Activated CD4-positive, alpha-beta T cell treated with anti-CD3 and anti-CD28 coated beads, Interleukin-2, amount 10 ng/mL, durations not matched to agents 7 days and 5 days (primary cell): ENCODE results near the gene GINS2. TPM values are rescaled to one million over a fixed set of nuclear protein-coding genes. Genes with fewer than 3 reads are reported as not detected.

Source experiments
- CTCF ChIA-PET: fragments of 350-600 bp; sonication (Branson Sonifier 250); formaldehyde crosslinking; loops from one replicate; lab custom pipeline; 2021; ENCODE audit warnings: antibody characterized with exemption; lab: Charles Lee
- POLR2A ChIA-PET: fragments of 350-600 bp; sonication (Branson Sonifier 250); formaldehyde crosslinking; loops from one replicate; lab custom pipeline; 2021; ENCODE audit warnings: antibody characterized with exemption; lab: Charles Lee
- DNase-seq: peaks from one replicate; pipeline ENCODE4 v3.0.0-alpha.2; 2020
- H3K27ac Mint-ChIP-seq: one replicate; pipeline ENCODE4 v1.8.0; 2021; ENCODE audit warnings: mild to moderate bottlenecking, moderate library complexity, mixed read lengths
- H3K27me3 Mint-ChIP-seq: one replicate; pipeline ENCODE4 v1.8.0; 2021; ENCODE audit warnings: mixed read lengths
- H3K36me3 Mint-ChIP-seq: one replicate; pipeline ENCODE4 v1.8.0; 2021; ENCODE audit warnings: low read depth, mixed read lengths
- H3K4me1 Mint-ChIP-seq: one replicate; pipeline ENCODE4 v1.8.0; 2021; ENCODE audit warnings: mixed read lengths
- H3K4me3 Mint-ChIP-seq: one replicate; pipeline ENCODE4 v1.8.0; 2021; ENCODE audit warnings: mild to moderate bottlenecking, moderate library complexity, mixed read lengths
- H3K9me3 Mint-ChIP-seq: one replicate; pipeline ENCODE4 v1.8.0; 2021; ENCODE audit warnings: mixed read lengths
- total RNA-seq, 2 experiments: library from RNA; stranded (reverse); gene quantifications; one replicate each; pipeline ENCODE4 v1.2.3, GENCODE V29; 2021

Gene GINS2
- total RNA-seq, 2 experiments from 2014 or later, result 49.3 to 50.0 TPM

DNA sequence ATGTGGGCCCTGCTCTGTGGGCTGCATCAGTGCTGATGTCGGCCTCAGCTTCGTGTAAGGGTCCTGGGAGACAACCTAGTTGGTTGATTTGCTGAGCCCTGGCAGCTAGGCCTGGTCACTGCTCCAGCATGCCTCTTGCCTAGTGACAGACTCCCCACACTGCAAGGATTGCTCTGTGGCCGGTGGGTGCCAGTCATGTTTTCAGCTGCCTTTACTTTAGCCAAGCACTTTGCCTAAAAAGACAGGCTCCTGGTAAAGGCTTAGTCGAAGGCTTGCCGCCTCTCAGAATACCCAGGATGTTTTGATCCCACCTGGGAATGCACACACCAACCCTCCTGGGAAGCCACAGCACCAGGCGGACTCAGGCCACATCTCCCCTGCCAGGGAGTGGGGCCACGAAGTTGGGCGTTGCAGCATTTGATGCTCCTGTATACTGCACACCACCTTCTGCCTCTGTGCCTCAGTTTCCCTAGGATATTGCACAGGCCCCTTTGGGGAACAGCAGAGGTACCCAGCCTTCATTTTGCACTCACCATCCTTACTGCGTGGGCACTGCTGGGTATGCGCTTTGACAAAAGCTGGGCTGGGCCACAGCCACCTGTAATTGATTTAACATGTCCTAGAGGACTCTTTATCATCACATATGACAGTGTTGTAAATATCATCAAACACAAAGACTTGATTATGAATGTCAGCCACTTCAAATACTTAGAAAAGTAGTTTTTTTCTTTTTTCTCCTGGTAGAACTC, 19.9 kb downstream of the GINS2 start:
- DNase-seq, result no peak
- Mint-ChIP-seq H3K27me3 (no peaks in the 10 kb centered on the region), H3K4me3 (no peak overlapping the region), H3K27ac (no peak overlapping the region), H3K36me3 (peaks cover 32% of the 10 kb centered on the region), H3K4me1 (no peaks in the 10 kb centered on the region), H3K9me3 (no peaks in the 10 kb centered on the region)
- ChIA-PET CTCF (no interaction called here), POLR2A (no interaction called here)

DNA sequence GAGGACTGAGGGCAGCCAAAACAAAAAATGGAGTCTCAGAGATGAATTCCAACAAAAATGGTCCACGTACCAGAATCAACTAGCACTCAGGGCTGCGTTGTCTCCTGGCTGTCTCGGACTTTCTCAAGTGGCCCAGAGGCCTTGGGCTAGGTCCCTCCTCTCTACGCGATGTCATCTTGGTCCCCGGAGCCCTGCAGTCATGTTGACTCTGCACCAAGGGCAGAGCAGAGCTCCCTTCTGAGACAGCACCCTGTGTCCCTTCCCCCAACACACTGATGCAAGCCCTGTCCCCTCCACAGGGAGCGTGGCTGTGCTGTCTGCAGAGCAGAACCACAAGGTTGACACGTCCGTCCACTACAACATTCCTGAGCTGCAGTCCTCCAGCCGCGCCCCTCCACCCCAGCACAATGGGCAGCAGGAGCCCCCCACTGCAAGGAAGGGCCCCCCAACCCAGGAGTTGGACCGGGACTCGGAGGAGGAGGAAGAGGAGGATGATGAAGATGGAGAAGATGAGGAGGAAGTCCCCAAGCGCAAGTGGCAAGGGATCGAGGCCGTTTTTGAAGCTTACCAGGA, 20.8 kb downstream of the GINS2 start:
- no peaks in the 10 kb centered on the region for H3K4me1 Mint-ChIP-seq
- POLR2A ChIA-PET, result no interaction called here
- no peaks in the 10 kb centered on the region for H3K9me3 Mint-ChIP-seq
- H3K36me3 Mint-ChIP-seq, result peaks cover 31% of the 10 kb centered on the region
- CTCF ChIA-PET, result no interaction called here
- H3K27me3 Mint-ChIP-seq, result no peaks in the 10 kb centered on the region
- DNase-seq, result no peak
- H3K4me3 Mint-ChIP-seq, result no peak overlapping the region
- H3K27ac Mint-ChIP-seq, result no peak overlapping the region

DNA sequence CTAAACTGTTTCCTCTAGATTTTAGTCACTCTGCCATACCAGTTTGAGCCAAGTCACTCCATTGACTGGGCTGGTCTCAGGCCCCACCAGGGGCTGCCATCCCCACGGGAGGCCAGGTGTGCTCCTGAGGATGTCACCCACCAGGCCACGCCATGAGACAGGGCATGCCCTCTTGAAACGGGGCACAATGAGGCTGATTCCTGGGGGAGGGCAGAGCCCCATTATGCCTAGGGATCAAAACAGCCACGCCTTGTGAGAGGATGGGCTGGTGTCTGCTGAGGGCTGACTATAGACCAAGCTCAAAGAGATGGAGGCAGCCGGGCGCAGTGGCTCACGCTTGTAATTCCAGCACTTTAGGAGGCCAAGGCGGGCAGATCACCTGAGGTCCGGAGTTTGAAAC, 21.5 kb downstream of the GINS2 start:
- H3K27me3 Mint-ChIP-seq, result no peaks in the 10 kb centered on the region
- H3K4me3 Mint-ChIP-seq, result no peak overlapping the region
- H3K4me1 Mint-ChIP-seq, result no peaks in the 10 kb centered on the region
- H3K27ac Mint-ChIP-seq, result no peak overlapping the region
- H3K9me3 Mint-ChIP-seq, result no peaks in the 10 kb centered on the region
- H3K36me3 Mint-ChIP-seq, result peaks cover 26% of the 10 kb centered on the region
- POLR2A ChIA-PET, result no interaction called here
- DNase-seq, result no peak
- CTCF ChIA-PET, result interaction anchor here (0.6 kb wide), 1 partner anchor 395 kb away, joined by 3 read pairs; no protein-coding TSS in a partner anchor

GRCh38 chr16:85665929-85666328, 22.8 kb downstream of the GINS2 start:
- Mint-ChIP-seq H3K27me3 (no peaks in the 10 kb centered on the region), H3K9me3 (no peaks in the 10 kb centered on the region), H3K36me3 (peaks cover 24% of the 10 kb centered on the region), H3K27ac (no peak overlapping the region), H3K4me3 (no peak overlapping the region), H3K4me1 (no peaks in the 10 kb centered on the region)
- ChIA-PET CTCF (interaction anchor here (0.8 kb wide), 1 partner anchor 50 kb away, joined by 3 read pairs; no protein-coding TSS in a partner anchor), POLR2A (no interaction called here)
- DNase-seq, result no peak

- ChIA-PET CTCF (no interaction called here), POLR2A (no interaction called here)
- H3K9me3 Mint-ChIP-seq, result no peaks in the 10 kb centered on the region
- H3K27ac Mint-ChIP-seq, result no peak overlapping the region
- no peak overlapping the region for H3K4me3 Mint-ChIP-seq
- H3K27me3 Mint-ChIP-seq, result no peaks in the 10 kb centered on the region
- H3K36me3 Mint-ChIP-seq, result peaks cover 20% of the 10 kb centered on the region
- DNase-seq, result no peak
- H3K4me1 Mint-ChIP-seq, result no peaks in the 10 kb centered on the region
Measured at GRCh38 chr16:85665373-85665740, 23.4 kb downstream of the GINS2 start.

GRCh38 chr16:85664580-85665372, 24.0 kb downstream of the GINS2 start:
- DNase-seq, result no peak
- ChIA-PET CTCF (no interaction called here), POLR2A (no interaction called here)
- Mint-ChIP-seq H3K4me3 (no peak overlapping the region), H3K27ac (peak overlapping the region; percentile 46), H3K4me1 (no peaks in the 10 kb centered on the region), H3K36me3 (peaks cover 17% of the 10 kb centered on the region), H3K27me3 (no peaks in the 10 kb centered on the region), H3K9me3 (no peaks in the 10 kb centered on the region)

DNA sequence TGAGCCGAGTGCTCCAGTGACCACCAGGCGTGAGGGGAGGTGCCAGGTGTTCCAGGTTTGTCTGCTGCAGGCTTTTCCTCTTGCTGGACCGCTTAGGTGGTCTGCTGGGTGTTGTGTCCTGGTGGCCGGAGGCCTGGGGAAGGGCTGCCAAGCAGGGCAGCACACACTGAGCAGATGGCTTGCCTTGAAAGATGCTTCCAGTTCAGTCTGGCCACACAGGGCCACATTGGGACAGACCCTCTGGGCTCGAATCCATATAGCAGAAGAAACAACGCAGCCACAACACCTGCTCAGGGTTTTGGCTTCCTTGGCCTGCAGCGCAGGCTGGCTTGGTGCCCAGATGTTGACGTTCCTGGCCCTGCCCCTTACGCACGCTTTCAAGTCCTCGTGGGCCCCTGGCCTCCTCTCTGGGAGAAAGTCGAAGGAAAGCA, 24.8 kb downstream of the GINS2 start:
- DNase-seq, result no peak
- ChIA-PET POLR2A (no interaction called here), CTCF (no interaction called here)
- H3K27me3 Mint-ChIP-seq, result no peaks in the 10 kb centered on the region
- no peaks in the 10 kb centered on the region for H3K4me1 Mint-ChIP-seq
- peaks cover 16% of the 10 kb centered on the region for H3K36me3 Mint-ChIP-seq
- no peaks in the 10 kb centered on the region for H3K9me3 Mint-ChIP-seq
- H3K4me3 Mint-ChIP-seq, result no peak overlapping the region
- H3K27ac Mint-ChIP-seq, result no peak overlapping the region

DNA sequence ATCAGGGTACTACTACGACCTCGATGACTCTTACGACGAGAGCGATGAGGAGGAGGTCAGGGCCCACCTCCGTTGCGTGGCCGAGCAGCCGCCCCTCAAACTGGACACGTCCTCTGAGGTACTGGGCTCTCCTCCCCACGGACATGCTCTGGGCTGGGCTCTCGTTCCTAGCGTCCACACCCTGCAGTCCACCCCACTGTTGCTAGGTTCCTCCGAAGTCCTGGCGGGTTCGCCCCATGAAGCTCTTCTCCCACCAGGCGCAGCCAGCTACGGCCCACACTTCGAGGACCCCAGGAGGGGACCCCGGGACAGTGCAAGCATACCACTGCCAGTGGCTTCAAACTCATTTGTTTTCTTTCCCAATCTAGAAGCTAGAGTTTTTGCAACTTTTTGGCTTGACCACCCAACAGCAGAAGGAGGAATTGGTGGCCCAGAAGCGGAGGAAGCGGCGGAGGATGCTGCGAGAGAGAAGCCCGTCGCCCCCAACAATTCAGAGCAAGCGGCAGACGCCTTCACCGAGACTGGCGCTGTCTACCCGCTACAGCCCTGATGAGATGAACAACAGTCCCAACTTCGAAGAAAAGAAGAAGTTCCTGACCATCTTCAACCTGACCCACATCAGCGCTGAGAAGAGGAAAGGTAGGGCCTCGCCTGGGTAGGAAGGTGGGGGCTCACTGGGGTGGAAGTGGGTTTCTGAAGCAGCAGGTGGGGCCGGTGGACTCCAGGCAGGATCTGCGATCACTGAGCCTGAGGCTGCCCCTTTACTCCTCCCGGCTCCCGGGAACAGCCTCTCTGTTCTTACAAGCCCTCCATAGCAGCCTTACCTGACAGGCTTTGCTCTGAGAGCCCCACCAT, 25.6 kb downstream of the GINS2 start:
- Mint-ChIP-seq H3K4me1 (no peaks in the 10 kb centered on the region), H3K4me3 (no peak overlapping the region), H3K9me3 (no peaks in the 10 kb centered on the region), H3K36me3 (peaks cover 16% of the 10 kb centered on the region), H3K27me3 (no peaks in the 10 kb centered on the region), H3K27ac (no peak overlapping the region)
- ChIA-PET POLR2A (no interaction called here), CTCF (interaction anchor here (0.5 to 1.7 kb wide), 2 partner anchors 10 to 71 kb away, joined by 3 to 4 read pairs; no protein-coding TSS in a partner anchor)
- no peak for DNase-seq

DNA sequence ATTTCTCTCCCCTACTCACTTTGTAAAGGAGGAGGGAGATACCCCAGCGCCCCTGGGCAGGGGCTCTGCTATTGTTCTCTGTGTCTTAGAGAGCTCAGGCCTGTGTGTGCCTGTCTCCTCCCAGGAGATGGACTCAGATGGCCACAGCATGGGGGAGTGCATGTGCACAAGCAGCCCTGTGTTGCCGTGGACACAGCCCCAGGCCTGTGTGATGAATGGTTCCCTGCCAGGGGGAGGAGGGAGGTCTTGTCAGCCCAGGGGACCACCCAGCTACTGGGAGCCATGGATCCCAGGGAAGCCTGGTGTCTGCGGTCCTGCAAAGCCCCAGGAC, 26.3 kb downstream of the GINS2 start:
- no peak for DNase-seq
- H3K27ac Mint-ChIP-seq, result no peak overlapping the region
- H3K36me3 Mint-ChIP-seq, result peaks cover 13% of the 10 kb centered on the region
- no peaks in the 10 kb centered on the region for H3K4me1 Mint-ChIP-seq
- no peaks in the 10 kb centered on the region for H3K27me3 Mint-ChIP-seq
- H3K9me3 Mint-ChIP-seq, result no peaks in the 10 kb centered on the region
- H3K4me3 Mint-ChIP-seq, result no peak overlapping the region
- CTCF ChIA-PET, result interaction anchor here (0.5 to 1.7 kb wide), 2 partner anchors 11 to 71 kb away, joined by 3 to 4 read pairs; no protein-coding TSS in a partner anchor
- POLR2A ChIA-PET, result no interaction called here

DNA sequence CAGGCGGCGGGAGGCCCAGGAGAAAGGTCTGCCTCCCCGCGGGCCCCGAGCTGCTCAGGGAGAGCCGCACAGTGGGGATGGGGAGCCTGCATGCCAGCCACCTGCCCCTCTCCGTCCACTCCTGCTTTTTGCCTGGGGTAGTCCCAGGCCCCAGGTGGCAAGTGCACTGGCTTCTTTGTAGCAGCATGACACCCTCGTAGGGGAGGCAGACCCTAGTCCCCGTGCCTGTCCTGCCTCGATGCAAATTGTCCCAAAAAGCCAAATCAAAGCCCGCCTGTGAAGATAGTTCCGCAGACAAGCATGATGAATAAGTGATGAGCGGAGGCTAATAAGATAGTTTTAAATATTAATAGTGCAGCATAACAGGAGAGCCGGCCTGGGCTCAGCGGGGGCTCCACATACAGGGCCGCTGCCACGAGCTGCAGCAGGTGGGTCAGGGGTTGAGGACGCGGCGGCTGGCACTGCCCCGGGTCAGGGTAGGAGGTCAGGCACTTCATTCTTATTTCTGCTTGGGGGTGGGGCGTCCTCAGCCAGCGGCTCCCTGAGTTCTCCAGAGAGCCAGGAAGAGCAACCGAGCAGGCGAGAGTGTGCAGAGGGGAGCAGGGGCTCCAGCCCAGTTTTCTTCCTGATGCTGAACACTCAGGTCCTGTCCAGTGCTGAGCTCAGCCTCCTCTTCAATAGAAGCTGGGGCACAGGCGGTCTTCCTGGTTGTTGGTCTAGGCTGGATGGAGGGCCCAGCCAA, 26.8 kb downstream of the GINS2 start:
- Mint-ChIP-seq H3K27me3 (no peaks in the 10 kb centered on the region), H3K4me3 (no peak overlapping the region), H3K4me1 (no peaks in the 10 kb centered on the region), H3K9me3 (no peaks in the 10 kb centered on the region), H3K36me3 (peaks cover 13% of the 10 kb centered on the region), H3K27ac (no peak overlapping the region)
- POLR2A ChIA-PET, result no interaction called here
- DNase-seq, result no peak
- CTCF ChIA-PET, result interaction anchor here (1.7 kb wide), 1 partner anchor 11 kb away, joined by 4 read pairs; no protein-coding TSS in a partner anchor

GRCh38 chr16:85660843-85661739, 27.7 kb downstream of the GINS2 start:
- Mint-ChIP-seq H3K4me3 (no peak overlapping the region), H3K4me1 (no peaks in the 10 kb centered on the region), H3K27ac (no peak overlapping the region), H3K36me3 (peaks cover 12% of the 10 kb centered on the region), H3K9me3 (no peaks in the 10 kb centered on the region), H3K27me3 (no peaks in the 10 kb centered on the region)
- DNase-seq, result no peak
- ChIA-PET CTCF (no interaction called here), POLR2A (no interaction called here)
